Fibroblast of villous mesenchyme (primary cell): ENCODE data around the gene CCDC86. TPM values are rescaled to one million over a fixed set of nuclear protein-coding genes. Genes with fewer than 3 reads are reported as not detected.

Experiments
- DNase-seq: peaks from one replicate; pipeline ENCODE4 v3.0.0-alpha.2; 2010; ENCODE audit warnings: low read depth
- H3K4me3 ChIP-seq: 2 replicates; pipeline ENCODE4 v1.5.1; 2011; ENCODE audit warnings: low read depth, mild to moderate bottlenecking, low read length
- CTCF ChIP-seq: IDR thresholded peaks from 2 replicates; pipeline ENCODE4 v1.5.1; 2012; ENCODE audit warnings: low read depth, mild to moderate bottlenecking, low read length; ENCODE audit not compliant: insufficient read depth
- total RNA-seq: library from RNA; depleted of rRNA; stranded (reverse); fragments of >200 nt; gene quantifications from 2 replicates; pipeline ENCODE4 v1.2.3, GENCODE V29; 2012

The CCDC86 gene
- total RNA-seq, 1 donor, result 11.2 TPM

GRCh38 chr11:60854140-60854846 lies 12.4 kb downstream of the CCDC86 start:
- DNase-seq, result no peak
- no peak overlapping the region for H3K4me3 ChIP-seq
- TF ChIP-seq CTCF, result no peak

- no peak for DNase-seq
- no peak for TF ChIP-seq CTCF
- no peak overlapping the region for H3K4me3 ChIP-seq
These were observed 13.2 kb downstream of the CCDC86 start for GRCh38 chr11:60854847-60855725.

- no peak for DNase-seq
- no peak for TF ChIP-seq CTCF
- no peak within 1 kb of the TSS for H3K4me3 ChIP-seq
These were observed 14.1 kb downstream of the CCDC86 start, which contains the start of gene PTGDR2 for GRCh38 chr11:60855726-60856633. PTGDR2 (minus strand) TSS chr11:60855950; CDS start chr11:60853722, 2,228 bp downstream.

GRCh38 chr11:60857378-60858232 lies 15.7 kb downstream of the CCDC86 start:
- TF ChIP-seq CTCF, result no peak
- peak; percentile 28 for DNase-seq
- H3K4me3 ChIP-seq, result no peak overlapping the region

- H3K4me3 ChIP-seq, result no peak overlapping the region
- TF ChIP-seq CTCF, result no peak
- no peak for DNase-seq
These were observed 16.3 kb downstream of the CCDC86 start for GRCh38 chr11:60858236-60858635.
